GM23338 (cell line): ENCODE measurements around the gene CUX1. TPM values are rescaled to one million over a fixed set of nuclear protein-coding genes. Genes with fewer than 3 reads are reported as not detected.

ENCODE experiments used
- ATAC-seq: fragments of 200-7000 bp; cut with Tn5 transposase; 3 replicates; pipeline ENCODE4 v1.9.1; 2020
- DNase-seq: peaks from one replicate; pipeline ENCODE4 v3.0.0-alpha.2; 2015; ENCODE audit warnings: low spot score
- H2AFZ ChIP-seq: fragments of 200-600 bp; sonication (generic); 2 replicates; pipeline ENCODE4 v1.8.0; 2016; ENCODE audit warnings: antibody characterized with exemption, mild to moderate bottlenecking, moderate library complexity
- H3F3A ChIP-seq: fragments of 200-600 bp; sonication (generic); replicated peaks from 2 replicates; pipeline ENCODE4 v1.8.0; 2017; ENCODE audit warnings: antibody characterized with exemption, mixed run types, low read depth
- H3K27ac ChIP-seq: fragments of 200-600 bp; sonication (generic); 2 replicates; pipeline ENCODE4 v1.6.1; 2016; ENCODE audit warnings: low read depth
- H3K27me3 ChIP-seq: fragments of 200-600 bp; sonication (generic); 2 replicates; pipeline ENCODE4 v1.8.0; 2016; ENCODE audit warnings: mild to moderate bottlenecking, mixed run types, moderate library complexity; ENCODE audit not compliant: insufficient read depth
- H3K36me3 ChIP-seq: fragments of 200-600 bp; sonication (generic); 2 replicates; pipeline ENCODE4 v1.8.0; 2016; ENCODE audit warnings: mild to moderate bottlenecking; ENCODE audit not compliant: insufficient read depth
- H3K4me1 ChIP-seq: fragments of 200-600 bp; sonication (generic); 2 replicates; pipeline ENCODE4 v1.8.0; 2016; ENCODE audit warnings: mild to moderate bottlenecking, moderate library complexity; ENCODE audit not compliant: insufficient read depth
- H3K4me2 ChIP-seq: fragments of 200-600 bp; sonication (generic); 2 replicates; pipeline ENCODE4 v1.7.1; 2017; ENCODE audit warnings: mixed run types
- H3K4me3 ChIP-seq: fragments of 200-600 bp; sonication (generic); 2 replicates; pipeline ENCODE4 v1.6.1; 2016; ENCODE audit warnings: mixed run types
- H3K79me2 ChIP-seq: fragments of 200-600 bp; sonication (generic); replicated peaks from 2 replicates; pipeline ENCODE4 v1.8.0; 2017; ENCODE audit warnings: mild to moderate bottlenecking; ENCODE audit not compliant: insufficient read depth
- H3K9me2 ChIP-seq: fragments of 200-600 bp; sonication (generic); 2 replicates; pipeline ENCODE4 v1.8.0; 2017; ENCODE audit not compliant: insufficient read depth
- H4K20me1 ChIP-seq: fragments of 200-600 bp; sonication (generic); replicated peaks from 2 replicates; pipeline ENCODE4 v1.8.0; 2017; ENCODE audit warnings: mild to moderate bottlenecking; ENCODE audit not compliant: insufficient read depth
- H3K27ac Mint-ChIP-seq: 2 replicates; pipeline ENCODE4 v1.8.0; 2020; ENCODE audit warnings: inconsistent platforms, mild to moderate bottlenecking, moderate library complexity, mixed read lengths
- H3K27me3 Mint-ChIP-seq: 3 replicates; pipeline ENCODE4 v1.8.0; 2022; ENCODE audit warnings: low read depth, mild to moderate bottlenecking, moderate library complexity, mixed read lengths, inconsistent platforms; ENCODE audit not compliant: insufficient read depth, poor library complexity
- H3K36me3 Mint-ChIP-seq: 3 replicates; pipeline ENCODE4 v1.8.0; 2021; ENCODE audit warnings: low read depth, mild to moderate bottlenecking, inconsistent platforms, moderate library complexity, mixed read lengths
- H3K4me1 Mint-ChIP-seq: 3 replicates; pipeline ENCODE4 v1.8.0; 2020; ENCODE audit warnings: mild to moderate bottlenecking, inconsistent platforms, mixed read lengths
- H3K4me3 Mint-ChIP-seq: 3 replicates; pipeline ENCODE4 v1.8.0; 2021; ENCODE audit warnings: moderate library complexity, mild to moderate bottlenecking, inconsistent platforms, mixed read lengths
- H3K9me3 Mint-ChIP-seq: 3 replicates; pipeline ENCODE4 v1.8.0; 2020; ENCODE audit warnings: moderate library complexity, mild to moderate bottlenecking, inconsistent platforms, mixed read lengths
- EZH2 ChIP-seq: fragments of 200-600 bp; sonication (generic); IDR thresholded peaks from one replicate; pipeline ENCODE4 v1.8.0; 2017; ENCODE audit warnings: antibody characterized with exemption, mild to moderate bottlenecking, low read depth; ENCODE audit not compliant: unreplicated experiment
- NANOG ChIP-seq: IDR thresholded peaks from 2 replicates; pipeline ENCODE4 v1.6.1; 2016; ENCODE audit warnings: antibody characterized with exemption, borderline replicate concordance
- STAT1 ChIP-seq: IDR thresholded peaks from one replicate; pipeline ENCODE4 v1.6.1; 2016; ENCODE audit warnings: antibody characterized with exemption; ENCODE audit not compliant: unreplicated experiment
- polyA plus RNA-seq: library from polyadenylated mRNA; unstranded; fragments of >200 nt; fragmentation: Nextera tagmentation; extraction: Ambion mirVana; gene quantifications from 2 replicates; pipeline ENCODE4 v1.2.1, GENCODE V29; 2016
- total RNA-seq: library from RNA; depleted of rRNA; stranded (reverse); fragments of >200 nt; shearing (Covaris generic); gene quantifications from 2 replicates; pipeline ENCODE4 v1.2.3, GENCODE V29; 2014
- TF ChIP-seq, protein P1 (sequence below): fragments of 250-450 bp; sonication (Bioruptor Pico); IDR thresholded peaks from 2 replicates; pipeline ENCODE4 v1.5.0; 2020; ENCODE audit warnings: mild to moderate bottlenecking, moderate library complexity
- TF ChIP-seq, protein P2 (sequence below), 2 experiments: fragments of 200-600 bp in 1 of 2; sonication (generic) in 1 of 2; conservative IDR thresholded peaks; 2 replicates each; pipeline versions ENCODE4 v1.5.1 to v1.6.1; 2016 to 2017; ENCODE audit warnings: antibody characterized with exemption in 2 of 2, low read depth in 2 of 2, mild to moderate bottlenecking in 2 of 2, moderate library complexity in 1 of 2

Gene CUX1
- total and polyA plus RNA-seq, 2 experiments from 2014 or later = 49.9 to 64.0 TPM

DNA sequence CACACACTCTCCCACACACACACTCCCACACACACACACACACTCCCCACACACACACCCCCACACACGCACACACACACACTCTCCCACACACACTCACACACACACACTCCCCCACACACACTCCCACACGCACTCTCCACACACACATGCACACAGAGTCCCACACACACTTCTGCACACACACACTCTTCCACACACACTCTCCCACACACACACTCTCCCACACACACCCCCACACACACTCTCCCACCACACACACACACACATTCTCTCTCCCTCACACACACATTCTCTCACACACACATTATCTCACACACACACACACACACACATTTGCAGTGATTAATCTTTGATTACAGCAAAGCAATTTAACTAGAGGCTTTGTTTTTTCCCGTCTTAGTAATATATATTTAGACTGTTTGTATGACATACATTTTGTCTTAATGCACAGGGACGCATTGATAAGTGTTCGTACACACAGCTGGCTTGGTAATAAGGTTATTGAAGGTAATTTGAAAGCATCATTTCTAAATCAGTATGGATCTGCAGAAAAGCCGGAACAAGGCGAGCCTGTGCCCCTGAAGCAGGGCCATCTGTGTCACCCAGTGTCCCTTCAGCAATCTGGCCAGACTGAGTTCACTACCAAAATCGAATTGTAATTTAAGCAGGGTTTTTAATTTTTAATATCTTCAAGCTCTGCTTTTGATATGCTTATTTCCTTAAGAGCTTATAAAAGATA, 399.3 kb downstream of the CUX1 start (continued):
- TF ChIP-seq, protein P1, sequence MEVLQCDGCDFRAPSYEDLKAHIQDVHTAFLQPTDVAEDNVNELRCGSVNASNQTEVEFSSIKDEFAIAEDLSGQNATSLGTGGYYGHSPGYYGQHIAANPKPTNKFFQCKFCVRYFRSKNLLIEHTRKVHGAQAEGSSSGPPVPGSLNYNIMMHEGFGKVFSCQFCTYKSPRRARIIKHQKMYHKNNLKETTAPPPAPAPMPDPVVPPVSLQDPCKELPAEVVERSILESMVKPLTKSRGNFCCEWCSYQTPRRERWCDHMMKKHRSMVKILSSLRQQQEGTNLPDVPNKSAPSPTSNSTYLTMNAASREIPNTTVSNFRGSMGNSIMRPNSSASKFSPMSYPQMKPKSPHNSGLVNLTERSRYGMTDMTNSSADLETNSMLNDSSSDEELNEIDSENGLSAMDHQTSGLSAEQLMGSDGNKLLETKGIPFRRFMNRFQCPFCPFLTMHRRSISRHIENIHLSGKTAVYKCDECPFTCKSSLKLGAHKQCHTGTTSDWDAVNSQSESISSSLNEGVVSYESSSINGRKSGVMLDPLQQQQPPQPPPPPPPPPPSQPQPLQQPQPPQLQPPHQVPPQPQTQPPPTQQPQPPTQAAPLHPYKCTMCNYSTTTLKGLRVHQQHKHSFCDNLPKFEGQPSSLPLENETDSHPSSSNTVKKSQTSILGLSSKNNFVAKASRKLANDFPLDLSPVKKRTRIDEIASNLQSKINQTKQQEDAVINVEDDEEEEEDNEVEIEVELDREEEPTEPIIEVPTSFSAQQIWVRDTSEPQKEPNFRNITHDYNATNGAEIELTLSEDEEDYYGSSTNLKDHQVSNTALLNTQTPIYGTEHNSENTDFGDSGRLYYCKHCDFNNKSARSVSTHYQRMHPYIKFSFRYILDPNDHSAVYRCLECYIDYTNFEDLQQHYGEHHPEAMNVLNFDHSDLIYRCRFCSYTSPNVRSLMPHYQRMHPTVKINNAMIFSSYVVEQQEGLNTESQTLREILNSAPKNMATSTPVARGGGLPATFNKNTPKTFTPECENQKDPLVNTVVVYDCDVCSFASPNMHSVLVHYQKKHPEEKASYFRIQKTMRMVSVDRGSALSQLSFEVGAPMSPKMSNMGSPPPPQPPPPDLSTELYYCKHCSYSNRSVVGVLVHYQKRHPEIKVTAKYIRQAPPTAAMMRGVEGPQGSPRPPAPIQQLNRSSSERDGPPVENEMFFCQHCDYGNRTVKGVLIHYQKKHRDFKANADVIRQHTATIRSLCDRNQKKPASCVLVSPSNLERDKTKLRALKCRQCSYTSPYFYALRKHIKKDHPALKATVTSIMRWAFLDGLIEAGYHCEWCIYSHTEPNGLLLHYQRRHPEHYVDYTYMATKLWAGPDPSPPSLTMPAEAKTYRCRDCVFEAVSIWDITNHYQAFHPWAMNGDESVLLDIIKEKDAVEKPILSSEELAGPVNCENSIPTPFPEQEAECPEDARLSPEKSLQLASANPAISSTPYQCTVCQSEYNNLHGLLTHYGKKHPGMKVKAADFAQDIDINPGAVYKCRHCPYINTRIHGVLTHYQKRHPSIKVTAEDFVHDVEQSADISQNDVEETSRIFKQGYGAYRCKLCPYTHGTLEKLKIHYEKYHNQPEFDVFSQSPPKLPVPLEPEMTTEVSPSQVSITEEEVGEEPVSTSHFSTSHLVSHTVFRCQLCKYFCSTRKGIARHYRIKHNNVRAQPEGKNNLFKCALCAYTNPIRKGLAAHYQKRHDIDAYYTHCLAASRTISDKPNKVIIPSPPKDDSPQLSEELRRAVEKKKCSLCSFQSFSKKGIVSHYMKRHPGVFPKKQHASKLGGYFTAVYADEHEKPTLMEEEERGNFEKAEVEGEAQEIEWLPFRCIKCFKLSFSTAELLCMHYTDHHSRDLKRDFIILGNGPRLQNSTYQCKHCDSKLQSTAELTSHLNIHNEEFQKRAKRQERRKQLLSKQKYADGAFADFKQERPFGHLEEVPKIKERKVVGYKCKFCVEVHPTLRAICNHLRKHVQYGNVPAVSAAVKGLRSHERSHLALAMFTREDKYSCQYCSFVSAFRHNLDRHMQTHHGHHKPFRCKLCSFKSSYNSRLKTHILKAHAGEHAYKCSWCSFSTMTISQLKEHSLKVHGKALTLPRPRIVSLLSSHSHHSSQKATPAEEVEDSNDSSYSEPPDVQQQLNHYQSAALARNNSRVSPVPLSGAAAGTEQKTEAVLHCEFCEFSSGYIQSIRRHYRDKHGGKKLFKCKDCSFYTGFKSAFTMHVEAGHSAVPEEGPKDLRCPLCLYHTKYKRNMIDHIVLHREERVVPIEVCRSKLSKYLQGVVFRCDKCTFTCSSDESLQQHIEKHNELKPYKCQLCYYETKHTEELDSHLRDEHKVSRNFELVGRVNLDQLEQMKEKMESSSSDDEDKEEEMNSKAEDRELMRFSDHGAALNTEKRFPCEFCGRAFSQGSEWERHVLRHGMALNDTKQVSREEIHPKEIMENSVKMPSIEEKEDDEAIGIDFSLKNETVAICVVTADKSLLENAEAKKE = no peak
- TF ChIP-seq STAT1 = no peak
- no peak for TF ChIP-seq EZH2

DNA sequence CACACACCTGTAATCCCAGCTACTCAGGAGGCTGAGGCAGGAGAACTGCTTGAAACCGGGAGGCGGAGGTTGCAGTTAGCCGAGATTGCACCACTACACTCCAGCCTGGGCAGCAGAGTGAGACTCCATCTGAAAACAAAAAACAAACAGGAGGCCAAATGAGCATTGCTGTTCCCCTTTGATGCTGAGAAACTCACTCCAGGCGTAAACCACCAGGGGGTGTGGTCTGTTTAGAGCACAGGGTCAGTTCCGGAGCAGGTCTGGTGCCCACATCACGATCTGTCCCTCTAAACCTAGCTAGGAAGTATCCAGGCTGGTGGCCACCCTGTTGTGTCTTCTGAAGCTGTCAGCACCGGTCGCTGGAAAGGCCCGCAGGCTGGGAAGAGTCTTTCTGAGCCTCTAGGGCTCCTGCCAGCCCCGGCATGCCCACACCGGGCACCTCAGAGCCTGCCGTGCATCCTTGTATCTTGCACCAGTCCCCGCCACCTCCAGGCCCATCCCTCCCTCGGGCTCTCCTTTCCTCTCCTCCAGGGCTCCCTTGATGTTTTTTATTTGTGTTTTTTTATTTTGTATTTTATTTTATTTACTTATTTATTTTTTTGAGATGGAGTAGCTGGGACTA, 402.9 kb downstream of the CUX1 start:
- H2AFZ ChIP-seq = no peak overlapping the region
- Mint-ChIP-seq H3K4me1 (no peaks in the 10 kb centered on the region; the same call in 2 of the 3 replicates), H3K4me3 (no peak overlapping the region), H3K36me3 (peaks cover 21% of the 10 kb centered on the region), H3K27me3 (peaks cover 9% of the 10 kb centered on the region), H3K27ac (no peak overlapping the region), H3K9me3 (no peaks in the 10 kb centered on the region)
- H3K4me2 ChIP-seq = no peak overlapping the region
- DNase-seq (peak; percentile 54), ATAC-seq (peak; percentile 58)
- H3K9me2 ChIP-seq = no peaks in the 10 kb centered on the region
- H3K4me3 ChIP-seq = no peak overlapping the region
- TF ChIP-seq NANOG = no peak
- TF ChIP-seq, protein P2, sequence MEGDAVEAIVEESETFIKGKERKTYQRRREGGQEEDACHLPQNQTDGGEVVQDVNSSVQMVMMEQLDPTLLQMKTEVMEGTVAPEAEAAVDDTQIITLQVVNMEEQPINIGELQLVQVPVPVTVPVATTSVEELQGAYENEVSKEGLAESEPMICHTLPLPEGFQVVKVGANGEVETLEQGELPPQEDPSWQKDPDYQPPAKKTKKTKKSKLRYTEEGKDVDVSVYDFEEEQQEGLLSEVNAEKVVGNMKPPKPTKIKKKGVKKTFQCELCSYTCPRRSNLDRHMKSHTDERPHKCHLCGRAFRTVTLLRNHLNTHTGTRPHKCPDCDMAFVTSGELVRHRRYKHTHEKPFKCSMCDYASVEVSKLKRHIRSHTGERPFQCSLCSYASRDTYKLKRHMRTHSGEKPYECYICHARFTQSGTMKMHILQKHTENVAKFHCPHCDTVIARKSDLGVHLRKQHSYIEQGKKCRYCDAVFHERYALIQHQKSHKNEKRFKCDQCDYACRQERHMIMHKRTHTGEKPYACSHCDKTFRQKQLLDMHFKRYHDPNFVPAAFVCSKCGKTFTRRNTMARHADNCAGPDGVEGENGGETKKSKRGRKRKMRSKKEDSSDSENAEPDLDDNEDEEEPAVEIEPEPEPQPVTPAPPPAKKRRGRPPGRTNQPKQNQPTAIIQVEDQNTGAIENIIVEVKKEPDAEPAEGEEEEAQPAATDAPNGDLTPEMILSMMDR (conservative IDR thresholded peaks at IDR 0.05; ENCODE audit: low read depth in 2 of 2) = peak in 1 of 2 experiments; percentile 36; a peak in 3 of 4 replicates
- H3K27me3 ChIP-seq = no peaks in the 10 kb centered on the region
- no peaks in the 10 kb centered on the region for H3K36me3 ChIP-seq
- no peaks in the 10 kb centered on the region for H3K4me1 ChIP-seq
- H3K79me2 ChIP-seq = no peaks in the 10 kb centered on the region
- H3K27ac ChIP-seq = no peak overlapping the region
- H4K20me1 ChIP-seq = no peaks in the 10 kb centered on the region; the same call in 1 of the 2 replicates
- no peaks in the 10 kb centered on the region for H3F3A ChIP-seq
